GM12875 (cell line): Measurements from ENCODE around the gene SBK3.

Experiments
- H3K4me3 ChIP-seq: one replicate; pipeline ENCODE4 v1.5.1; 2011; ENCODE audit warnings: low read depth, low read length, control low read depth
- TF ChIP-seq, protein P1 (sequence below): IDR thresholded peaks from 2 replicates; pipeline ENCODE4 v1.5.1; 2011; ENCODE audit warnings: low read depth, mild to moderate bottlenecking, control low read depth, inconsistent platforms, low read length, moderate library complexity, borderline replicate concordance; ENCODE audit not compliant: insufficient read depth

Gene SBK3

DNA sequence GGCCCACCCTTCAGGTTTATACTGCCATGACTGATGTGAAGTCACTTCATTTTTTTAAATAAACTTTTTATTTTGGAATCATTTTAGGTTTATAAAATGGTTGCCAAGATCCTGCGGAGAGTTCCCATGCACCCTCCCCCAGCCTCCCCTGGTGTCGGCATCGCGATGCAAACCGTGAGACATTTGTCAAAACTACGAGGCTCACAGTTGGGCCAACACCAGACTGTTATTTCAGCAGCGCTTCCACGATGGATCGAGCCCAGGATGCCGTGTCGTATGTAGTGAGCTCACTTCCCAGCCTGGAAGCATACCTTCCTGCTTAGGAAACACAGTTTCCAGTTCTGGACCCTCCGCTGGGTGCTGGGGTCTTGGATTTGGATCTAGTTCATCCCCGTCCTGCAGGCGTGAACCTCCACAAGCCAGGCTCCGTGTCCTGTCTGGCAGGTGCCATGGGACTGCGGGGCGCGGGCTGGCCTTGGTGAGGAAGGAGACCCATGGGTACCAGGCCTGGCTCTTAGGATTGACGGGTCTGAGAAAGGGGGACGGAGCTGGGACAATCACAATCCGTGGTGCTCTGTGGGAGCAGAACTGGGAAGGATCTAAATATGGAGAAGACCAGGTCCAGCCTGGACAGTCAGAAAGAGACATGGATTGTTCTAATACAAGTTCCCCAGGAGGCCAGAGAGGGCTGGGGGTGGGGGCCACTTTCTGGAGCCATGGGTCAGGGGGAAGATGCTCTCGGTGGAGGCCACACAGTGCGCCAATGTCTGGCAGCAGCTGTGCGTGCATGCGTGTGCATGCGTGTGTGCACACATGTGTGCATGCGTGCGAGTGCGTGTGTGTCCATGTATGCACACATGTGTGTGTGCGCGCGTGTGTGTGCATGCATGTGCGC lies 6.0 kb downstream of the SBK3 start:
- no peak overlapping the region for H3K4me3 ChIP-seq
- TF ChIP-seq, protein P1, sequence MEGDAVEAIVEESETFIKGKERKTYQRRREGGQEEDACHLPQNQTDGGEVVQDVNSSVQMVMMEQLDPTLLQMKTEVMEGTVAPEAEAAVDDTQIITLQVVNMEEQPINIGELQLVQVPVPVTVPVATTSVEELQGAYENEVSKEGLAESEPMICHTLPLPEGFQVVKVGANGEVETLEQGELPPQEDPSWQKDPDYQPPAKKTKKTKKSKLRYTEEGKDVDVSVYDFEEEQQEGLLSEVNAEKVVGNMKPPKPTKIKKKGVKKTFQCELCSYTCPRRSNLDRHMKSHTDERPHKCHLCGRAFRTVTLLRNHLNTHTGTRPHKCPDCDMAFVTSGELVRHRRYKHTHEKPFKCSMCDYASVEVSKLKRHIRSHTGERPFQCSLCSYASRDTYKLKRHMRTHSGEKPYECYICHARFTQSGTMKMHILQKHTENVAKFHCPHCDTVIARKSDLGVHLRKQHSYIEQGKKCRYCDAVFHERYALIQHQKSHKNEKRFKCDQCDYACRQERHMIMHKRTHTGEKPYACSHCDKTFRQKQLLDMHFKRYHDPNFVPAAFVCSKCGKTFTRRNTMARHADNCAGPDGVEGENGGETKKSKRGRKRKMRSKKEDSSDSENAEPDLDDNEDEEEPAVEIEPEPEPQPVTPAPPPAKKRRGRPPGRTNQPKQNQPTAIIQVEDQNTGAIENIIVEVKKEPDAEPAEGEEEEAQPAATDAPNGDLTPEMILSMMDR: no peak

- TF ChIP-seq, protein P1: no peak
- H3K4me3 ChIP-seq: no peak overlapping the region
Measured at GRCh38 chr19:55538132-55538531, 7.2 kb downstream of the SBK3 start.

DNA sequence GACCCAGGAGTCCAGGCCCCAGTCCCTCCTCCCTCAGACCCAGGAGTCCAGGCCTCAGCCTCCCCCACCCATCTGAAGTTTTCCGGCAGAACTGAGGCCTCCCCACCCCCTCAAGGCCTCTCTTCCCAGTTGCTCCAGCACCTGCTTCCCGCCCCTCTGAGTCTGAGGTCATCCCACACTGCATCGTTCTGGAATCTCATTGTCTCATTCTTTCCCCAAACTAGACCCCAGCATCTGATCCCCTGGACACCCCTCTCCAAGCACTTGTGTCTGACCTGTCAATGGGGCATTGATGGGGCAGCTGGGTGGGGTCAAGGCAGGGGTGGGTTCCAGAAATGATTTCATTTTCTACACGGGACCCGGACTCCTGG lies 7.6 kb downstream of the SBK3 start:
- H3K4me3 ChIP-seq: no peak overlapping the region
- TF ChIP-seq, protein P1: no peak

DNA sequence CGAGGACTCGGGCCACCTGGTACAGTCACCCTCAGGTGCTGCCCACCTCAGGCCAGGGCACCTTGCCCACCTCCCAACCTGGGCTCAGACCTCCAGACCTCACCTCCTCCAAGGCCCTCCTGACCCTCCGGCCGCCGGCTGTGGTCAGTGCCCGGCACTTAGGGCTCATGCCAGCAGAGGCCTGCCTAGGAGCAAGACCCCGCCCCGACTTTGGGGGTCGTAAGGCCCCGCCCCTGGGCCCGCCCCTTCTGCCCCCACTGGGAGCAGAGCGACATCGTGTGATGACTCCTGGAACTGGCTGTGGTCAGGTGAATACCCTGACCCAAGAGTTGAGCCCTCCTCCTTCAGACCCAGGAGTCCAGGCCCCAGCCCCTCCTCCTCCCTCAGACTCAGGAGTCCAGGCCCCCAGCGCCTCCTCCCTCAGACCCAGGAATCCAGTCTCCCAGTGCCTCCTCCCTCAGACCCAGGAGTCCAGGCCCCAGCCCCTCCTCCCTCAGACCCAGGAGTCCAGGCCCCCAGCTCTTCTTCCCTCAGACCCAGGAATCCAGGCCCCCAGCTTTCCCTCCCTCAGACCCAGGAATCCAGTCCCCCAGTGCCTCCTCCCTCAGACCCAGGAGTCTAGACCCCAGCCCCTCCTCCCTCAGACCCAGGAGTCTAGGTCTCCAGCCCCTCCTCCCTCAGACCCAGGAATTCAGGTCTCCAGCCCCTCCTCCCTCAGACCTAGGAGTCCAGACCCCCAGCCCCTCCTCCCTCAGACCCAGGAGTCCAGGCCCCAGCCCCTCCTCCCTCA lies 8.2 kb downstream of the SBK3 start, which contains the start of gene SBK2:
TSS of gene SBK2 (minus strand) at position 183 of the 790 bp plus-strand sequence. CDS start 839 bp downstream, outside the sequence.
- no peak within 1 kb of the TSS for H3K4me3 ChIP-seq
- TF ChIP-seq, protein P1: 0 out of 2 replicates have a peak, but pooled peaks have one; percentile 9

DNA sequence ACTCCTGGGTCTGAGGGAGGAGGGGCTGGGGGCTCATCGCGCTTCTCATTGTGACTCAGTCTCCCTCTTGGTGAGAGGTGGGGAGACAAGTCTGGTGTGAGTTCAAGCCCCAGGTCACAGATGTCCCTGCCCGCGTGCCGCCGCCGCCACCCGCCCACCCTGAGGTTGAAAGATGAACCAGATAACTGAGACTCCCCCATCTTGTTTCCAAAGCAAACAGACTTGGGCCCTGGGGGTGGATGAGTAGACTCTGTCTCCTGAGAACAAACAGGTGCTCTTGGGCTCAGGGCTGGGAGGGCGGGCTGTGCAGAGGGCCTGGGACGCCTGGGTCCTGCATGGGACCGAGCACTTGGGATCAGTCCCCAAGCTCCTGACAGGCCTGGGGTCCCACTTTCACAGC lies 9.0 kb downstream of the SBK3 start:
- TF ChIP-seq, protein P1: no peak
- no peak overlapping the region for H3K4me3 ChIP-seq

- TF ChIP-seq, protein P1: no peak
Measured at GRCh38 chr19:55535965-55536350, 9.4 kb downstream of the SBK3 start.

More at GRCh38 chr19:55535965-55536350, 9.4 kb downstream of the SBK3 start:
- H3K4me3 ChIP-seq: no peak overlapping the region
